SU-DHL-6 (cell line): ENCODE results near the gene SH3TC2.

ENCODE experiments used
- CTCF ChIP-seq: fragments of 200-600 bp; sonication (generic); IDR thresholded peaks from one replicate; pipeline ENCODE4 v1.5.1; 2017; ENCODE audit warnings: antibody characterized with exemption, mild to moderate bottlenecking, low read length, moderate library complexity; ENCODE audit not compliant: insufficient read depth, poor library complexity, severe bottlenecking
- EZH2phosphoT487 ChIP-seq: fragments of 200-600 bp; sonication (generic), shearing (Covaris generic); conservative IDR thresholded peaks from 2 replicates; pipeline ENCODE4 v1.6.1; 2018; ENCODE audit warnings: mild to moderate bottlenecking, antibody characterized with exemption, low read length, moderate library complexity, mixed read lengths

DNA sequence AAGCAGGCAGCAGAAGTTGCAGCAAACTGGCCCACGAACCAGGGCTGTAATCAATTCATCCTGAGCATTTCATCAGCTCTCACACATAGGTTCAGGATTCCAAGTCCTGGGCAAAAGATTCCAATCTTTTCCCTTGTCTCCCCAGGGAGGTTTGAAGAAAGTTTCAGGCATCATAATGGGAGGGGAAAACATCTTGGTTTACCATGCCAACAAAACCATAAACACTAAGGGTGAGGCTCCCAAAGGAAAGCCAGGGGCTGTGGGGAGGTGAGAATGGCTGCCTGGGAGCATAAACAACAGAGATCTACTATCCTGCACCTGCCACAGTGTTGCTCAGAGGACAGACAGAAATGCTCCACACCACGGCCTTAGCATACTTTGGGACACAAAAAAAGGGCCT, 94.6 kb downstream of the SH3TC2 start:
- TF ChIP-seq CTCF (no peak), EZH2phosphoT487 (no peak)
